GM19324 (cell line): ENCODE data around the gene KMT5B.
"Not testable (repeated sequence)": the region's sequence is repeated elsewhere in the genome, so short reads cannot be mapped to it uniquely, and the experiment has no call there.

Experiments used
- ATAC-seq: cut with Tn5 transposase; IDR thresholded peaks from one replicate; pipeline ENCODE4 v1.9.1; 2021; ENCODE audit warnings: mild to moderate bottlenecking, moderate library complexity; ENCODE audit not compliant: unreplicated experiment, low FRiP score

Gene KMT5B

DNA sequence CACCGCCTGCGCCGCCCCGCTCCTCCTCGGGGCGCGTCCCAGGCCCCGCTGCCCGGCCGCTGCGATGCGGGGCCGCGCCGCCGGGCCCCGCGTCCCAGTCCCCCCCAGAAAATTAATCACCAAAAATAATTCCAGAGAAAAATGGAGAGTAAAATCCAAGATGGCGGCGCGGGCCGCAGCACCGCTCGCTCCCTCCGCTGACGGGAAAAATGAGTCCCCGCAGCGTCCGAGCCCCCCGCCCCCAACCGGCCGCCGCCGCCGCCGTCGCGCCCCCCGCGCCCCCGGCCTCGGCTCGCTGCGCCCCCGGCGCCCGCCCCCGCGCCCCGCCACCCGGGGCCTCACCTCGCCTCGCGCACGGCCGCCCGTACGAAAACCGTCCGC lies at the start of gene KMT5B:
Gene KMT5B, minus strand, starts transcription at position 162 of the 381 bp plus-strand sequence. CDS start 23,220 bp downstream, outside the sequence.
- ATAC-seq: no peak

- no peak for ATAC-seq
Observed at GRCh38 chr11:68262544-68262827, 49.4 kb upstream of the KMT5B start.

DNA sequence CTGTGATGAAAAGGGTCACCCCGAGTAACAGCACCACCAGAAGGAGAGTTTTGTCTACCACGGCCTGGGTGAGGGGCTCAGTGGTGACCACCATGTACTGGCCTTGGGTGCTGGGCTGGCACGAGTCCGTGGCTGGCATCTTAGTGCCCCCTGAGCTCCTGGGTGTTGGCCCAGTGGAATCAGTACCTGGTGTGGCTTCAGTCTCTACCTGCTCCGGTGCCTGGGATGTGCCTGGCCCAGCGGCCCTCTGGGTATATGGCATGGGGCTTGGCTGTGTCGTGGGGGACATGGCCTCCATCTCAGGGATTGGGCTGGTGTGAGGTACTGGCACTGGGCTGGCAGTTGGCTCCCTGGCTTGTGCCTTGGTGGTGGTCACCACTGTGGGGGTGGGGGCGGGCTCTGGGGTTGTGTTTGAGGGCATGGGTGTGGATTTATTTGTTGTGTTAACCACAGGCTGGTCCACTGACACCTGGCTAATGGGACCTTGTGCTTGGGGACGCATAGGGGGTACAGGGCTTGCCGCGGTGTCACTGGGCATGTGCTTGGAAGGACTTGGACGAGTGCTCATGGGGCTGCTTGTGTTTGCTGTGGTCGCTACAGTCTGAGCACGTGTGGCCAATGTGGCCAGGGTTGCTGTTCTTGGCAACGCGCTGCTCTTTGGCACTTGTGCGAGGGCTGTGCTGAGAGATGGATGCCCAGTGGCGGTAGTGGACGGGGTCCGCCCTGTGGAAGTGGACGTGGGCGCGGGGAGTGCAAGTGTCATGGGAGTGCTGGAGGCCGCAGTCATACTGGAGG lies 48.9 kb upstream of the KMT5B start:
- ATAC-seq: no peak

DNA sequence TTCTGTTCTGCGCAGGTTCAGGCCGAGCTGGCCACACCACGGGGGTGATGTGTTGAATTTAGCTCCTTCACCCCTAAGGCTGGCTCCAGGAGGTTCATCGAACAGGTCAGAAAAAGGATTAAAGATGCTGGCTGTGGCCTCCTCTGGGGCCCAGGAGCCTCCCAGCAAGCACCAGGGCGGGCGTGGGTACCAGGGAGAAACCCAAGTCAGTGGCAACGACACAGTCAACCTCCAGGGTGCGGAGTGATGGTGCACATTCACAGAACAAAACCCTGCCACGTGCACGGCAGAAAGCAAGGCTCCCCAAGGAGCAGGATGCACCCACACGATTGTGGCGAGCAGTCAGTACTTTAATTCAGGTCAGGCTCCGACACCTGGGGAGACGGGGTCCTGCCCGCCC lies 47.9 kb upstream of the KMT5B start:
- ATAC-seq: no peak

- ATAC-seq: no peak
Observed at GRCh38 chr11:68260484-68260883, 47.4 kb upstream of the KMT5B start.

DNA sequence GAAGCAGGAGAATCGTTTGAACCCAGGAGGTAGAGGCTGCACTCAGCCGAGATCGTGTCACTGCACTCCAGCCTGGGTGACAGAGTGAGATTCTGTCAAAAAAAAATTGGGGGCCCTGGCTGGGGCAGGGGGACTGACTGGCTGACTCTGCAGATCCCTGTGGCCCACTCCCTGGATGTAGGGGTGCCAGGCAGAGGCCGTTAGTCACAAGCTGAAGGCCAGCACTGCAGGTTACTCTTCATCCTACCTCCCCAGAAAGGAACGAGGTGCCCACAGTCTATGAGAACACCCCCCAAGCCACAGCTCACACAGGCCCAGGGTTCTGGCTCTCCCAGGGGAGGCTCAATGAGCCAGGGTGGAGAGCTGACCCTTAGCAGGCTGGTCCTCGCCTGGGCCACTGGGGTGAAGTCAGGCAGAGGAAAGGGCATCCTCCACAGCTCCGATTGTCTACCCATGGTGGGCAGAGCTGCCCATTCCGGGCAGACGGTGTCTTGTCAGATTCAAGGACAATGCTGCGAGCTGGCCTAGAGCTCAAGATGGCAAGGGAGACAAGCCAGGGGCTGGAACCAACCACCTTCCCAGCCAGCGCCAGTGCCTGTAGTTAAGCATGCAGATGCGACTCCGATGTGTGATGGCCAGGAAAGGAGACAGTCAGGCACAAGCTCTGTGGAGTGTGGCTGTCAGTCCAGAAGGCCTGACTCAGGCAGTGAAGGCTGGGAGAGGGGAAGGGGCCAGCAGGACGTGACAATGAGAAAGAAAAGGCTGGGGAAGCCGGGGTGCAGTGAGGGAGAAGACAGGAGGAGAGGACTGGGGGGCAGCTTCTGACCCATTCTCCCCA lies 46.2 kb upstream of the KMT5B start:
- ATAC-seq: no peak

GRCh38 chr11:68258363-68258765 lies 45.3 kb upstream of the KMT5B start:
- no peak for ATAC-seq

DNA sequence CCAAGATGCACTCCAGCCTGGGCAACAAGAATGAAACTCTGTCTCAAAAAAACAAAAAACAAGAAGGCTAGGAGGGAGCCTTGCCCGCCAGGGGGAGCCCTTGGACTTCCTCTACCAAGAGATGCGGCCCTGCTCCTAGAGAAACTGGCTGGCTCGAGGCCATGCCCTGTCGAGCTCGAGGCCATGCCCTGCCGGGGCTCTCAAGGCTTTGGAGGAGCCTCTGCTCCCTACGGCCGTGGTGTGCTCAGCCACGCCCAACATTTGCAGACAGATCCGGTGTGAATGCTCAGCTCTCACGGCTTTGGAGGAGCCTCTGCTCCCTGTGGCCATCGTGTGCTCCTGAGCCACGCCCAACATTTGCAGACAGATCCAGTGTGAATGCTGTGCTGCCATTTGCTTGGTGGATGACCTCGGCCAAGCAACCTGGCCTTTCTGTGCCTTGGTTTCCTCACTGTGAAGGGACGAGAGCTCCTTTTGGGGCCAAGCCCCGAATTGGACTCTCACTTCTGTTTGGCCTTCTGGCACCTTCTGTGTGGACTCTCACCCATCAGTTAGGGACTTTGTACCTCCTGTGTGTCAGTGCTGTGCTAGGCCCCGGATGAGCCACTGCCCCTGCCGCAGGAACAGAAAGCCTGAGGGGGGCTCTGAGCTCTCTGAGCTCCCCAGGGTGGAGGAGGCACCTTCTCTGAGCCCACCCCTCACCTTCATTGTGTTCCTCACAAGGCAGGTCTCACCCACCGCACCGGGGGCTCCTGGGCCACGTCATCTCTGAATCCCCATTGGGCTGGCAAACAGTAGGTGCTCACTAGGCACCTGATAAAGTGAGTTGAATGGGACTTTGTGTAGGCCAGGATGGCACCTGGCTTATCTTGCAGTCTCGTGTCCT lies 44.6 kb upstream of the KMT5B start:
- no peak for ATAC-seq

GRCh38 chr11:68256331-68256741 lies 43.2 kb upstream of the KMT5B start:
- no peak for ATAC-seq

GRCh38 chr11:68255526-68255925 lies 42.4 kb upstream of the KMT5B start:
- no peak for ATAC-seq

- no peak for ATAC-seq
Observed at GRCh38 chr11:68254421-68254820, 41.3 kb upstream of the KMT5B start.

DNA sequence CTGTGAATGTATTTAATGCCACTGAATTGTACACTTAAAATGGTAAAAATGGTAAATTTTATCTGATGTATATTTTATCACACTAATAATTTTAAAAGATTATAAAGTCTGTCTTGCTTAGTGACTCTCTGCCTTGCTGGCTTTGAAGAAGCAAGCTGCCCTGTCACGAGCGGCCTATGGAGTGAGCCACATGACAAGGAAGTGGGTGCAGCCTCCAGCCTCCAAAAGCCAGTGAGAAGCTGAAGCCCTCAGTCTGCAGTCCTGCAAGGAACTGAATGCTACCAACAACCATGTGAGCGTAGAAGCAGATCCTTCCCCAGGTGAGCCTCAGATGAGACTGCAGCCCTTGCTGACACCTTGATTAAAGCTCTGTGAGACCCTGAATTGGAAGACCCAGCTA lies 38.7 kb upstream of the KMT5B start:
- no peak for ATAC-seq

DNA sequence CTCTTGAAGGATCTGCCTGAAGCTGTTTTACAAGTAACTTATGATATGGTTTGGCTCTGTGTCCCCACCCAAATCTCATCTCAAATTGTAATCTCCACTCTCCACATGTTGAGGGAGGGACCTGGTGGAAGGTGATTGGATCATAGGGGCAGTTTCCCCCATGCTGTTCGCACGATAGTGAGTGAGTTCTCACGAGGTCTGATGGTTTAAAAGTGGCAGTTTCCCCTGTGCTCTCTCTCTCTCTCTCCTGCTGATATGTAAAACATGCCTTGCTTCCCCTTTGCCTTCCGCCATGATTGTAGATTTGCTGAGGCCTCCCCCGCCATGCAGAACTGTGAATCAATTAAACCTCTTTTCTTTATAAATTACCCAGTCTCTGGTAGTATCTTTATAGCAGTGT lies 31.8 kb upstream of the KMT5B start:
- ATAC-seq: not testable (repeated sequence)

DNA sequence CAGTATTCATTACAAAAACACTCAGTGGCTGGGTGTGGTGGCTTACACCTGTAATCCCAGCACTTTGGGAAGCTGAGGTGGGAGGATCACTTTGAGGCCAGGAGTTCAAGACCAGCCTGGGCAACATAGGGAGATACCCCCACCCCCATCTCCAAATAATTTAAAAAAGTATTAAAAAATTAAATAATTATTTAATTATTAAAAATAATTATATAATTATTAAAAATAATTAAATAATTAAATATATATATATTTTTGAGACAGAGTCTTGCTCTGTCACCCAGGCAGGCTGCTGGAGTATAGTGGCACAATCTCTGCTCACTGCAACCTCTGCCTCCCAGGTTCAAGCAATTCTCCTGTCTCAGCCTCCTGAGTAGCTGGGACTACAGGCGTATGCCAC lies 30.8 kb upstream of the KMT5B start:
- ATAC-seq: not testable (repeated sequence)

DNA sequence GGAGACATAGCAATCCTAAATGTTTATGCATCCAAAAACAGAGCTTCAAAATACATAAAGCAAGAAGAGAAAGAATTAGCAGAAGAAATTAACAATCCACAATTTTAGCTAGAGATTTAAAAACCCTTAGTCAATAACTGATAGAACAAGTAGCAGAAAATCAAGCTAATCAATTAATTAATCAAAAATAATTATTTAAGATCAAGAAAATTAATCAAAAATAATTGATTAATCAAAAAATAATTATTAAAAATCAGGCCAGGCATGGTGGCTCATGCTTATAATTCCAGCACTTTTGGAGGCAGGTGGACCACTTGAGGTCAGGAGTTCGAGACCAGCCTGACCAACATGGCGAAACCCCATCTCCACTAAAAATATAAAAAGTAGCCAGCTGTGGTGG lies 29.5 kb upstream of the KMT5B start:
- ATAC-seq: no peak

GRCh38 chr11:68231621-68232020 lies 18.5 kb upstream of the KMT5B start:
- ATAC-seq: no peak

DNA sequence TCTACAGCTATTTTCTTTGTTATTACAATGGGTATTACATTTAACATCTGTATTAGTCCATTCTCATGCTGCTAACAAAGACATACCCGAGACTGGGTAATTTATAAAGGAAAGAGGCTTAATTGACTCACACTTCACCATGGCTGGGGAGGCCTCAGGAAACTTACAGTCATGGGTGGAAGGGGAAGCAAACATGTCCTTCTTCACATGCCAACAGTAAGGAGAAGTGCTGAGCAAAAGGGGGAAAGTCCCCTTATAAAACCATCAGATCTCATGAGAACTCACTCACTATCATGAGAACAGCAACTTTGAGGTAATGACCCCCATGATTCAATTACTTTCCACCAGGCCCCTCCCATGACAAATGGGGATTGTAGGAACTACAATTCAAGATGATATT lies 16.5 kb upstream of the KMT5B start:
- no peak for ATAC-seq

- no peak for ATAC-seq
Observed at GRCh38 chr11:68226421-68226820, 13.3 kb upstream of the KMT5B start.

GRCh38 chr11:68224606-68225005 lies 11.5 kb upstream of the KMT5B start:
- ATAC-seq: no peak

DNA sequence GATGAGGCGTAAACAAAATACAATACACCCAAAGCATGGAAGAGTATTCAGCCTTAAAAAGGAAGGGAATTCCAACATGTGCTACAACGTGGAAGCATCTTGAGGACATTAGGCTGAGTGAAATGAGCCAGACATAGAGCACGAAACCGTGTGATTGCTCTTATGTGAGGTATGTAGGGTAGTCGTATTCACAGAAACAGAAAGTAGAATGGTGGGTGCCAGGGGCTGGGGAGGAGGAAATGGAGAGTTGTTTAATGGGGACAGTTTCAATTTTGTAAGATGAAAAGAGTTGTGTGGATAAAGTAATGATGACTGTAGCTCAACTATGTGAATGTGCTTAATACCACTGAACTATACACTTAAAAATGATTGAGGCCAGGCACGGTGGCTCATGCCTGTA lies 10.2 kb upstream of the KMT5B start:
- ATAC-seq: no peak

- no peak for ATAC-seq
Observed at GRCh38 chr11:68221406-68221805, 8.3 kb upstream of the KMT5B start.
